ENCODE results near the gene SESTD1.
"Not testable (repeated sequence)": the region's sequence is repeated elsewhere in the genome, so short reads cannot be mapped to it uniquely, and the experiment has no call there.

SESTD1 gene

GRCh38 chr2:179106342-179106675 lies 158.3 kb downstream of the SESTD1 start:
- no peak for DNase-seq (ENCODE audit: low read depth in 2 of 2)

- DNase-seq (ENCODE audit: low read depth in 2 of 2): no peak
Observed at GRCh38 chr2:179104736-179105135, 159.9 kb downstream of the SESTD1 start.

GRCh38 chr2:179098080-179098689 lies 166.4 kb downstream of the SESTD1 start:
- DNase-seq (ENCODE audit: low read depth in 2 of 2): no peak

DNA sequence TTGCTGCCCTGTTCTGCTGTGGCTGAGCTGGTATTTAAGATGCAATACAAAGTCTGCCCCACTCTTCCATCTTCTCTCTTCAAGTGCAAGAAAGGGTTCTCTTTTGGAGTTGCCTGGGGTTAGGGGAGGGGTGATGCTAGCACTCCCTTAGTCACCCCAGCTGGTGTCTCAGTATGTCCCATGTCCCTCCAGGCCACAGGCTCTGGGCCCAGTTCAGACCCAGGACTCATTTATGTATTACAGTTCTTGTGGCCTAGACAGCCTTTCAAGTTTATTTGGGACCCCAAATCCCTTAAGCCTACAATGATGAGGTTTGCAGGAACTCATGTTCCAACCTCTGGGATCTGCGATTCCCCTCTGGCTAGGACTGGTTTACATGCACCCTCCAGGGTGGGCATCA lies 167.5 kb downstream of the SESTD1 start:
- DNase-seq (ENCODE audit: low read depth in 2 of 2): no peak

- DNase-seq (ENCODE audit: low read depth in 2 of 2): no peak
Observed at GRCh38 chr2:179096090-179096489, 168.5 kb downstream of the SESTD1 start.

GRCh38 chr2:179092912-179093311 lies 171.7 kb downstream of the SESTD1 start:
- not testable (repeated sequence) for DNase-seq (ENCODE audit: low read depth in 2 of 2)

GRCh38 chr2:179082697-179083096 lies 181.9 kb downstream of the SESTD1 start:
- DNase-seq (ENCODE audit: low read depth in 2 of 2): no peak

GRCh38 chr2:179081954-179082353 lies 182.7 kb downstream of the SESTD1 start:
- no peak for DNase-seq (ENCODE audit: low read depth in 2 of 2)

GRCh38 chr2:179072527-179072926 lies 192.1 kb downstream of the SESTD1 start:
- no peak for DNase-seq (ENCODE audit: low read depth in 2 of 2)

- no peak for DNase-seq (ENCODE audit: low read depth in 2 of 2)
Observed at GRCh38 chr2:179071810-179072355, 192.7 kb downstream of the SESTD1 start.

- DNase-seq (ENCODE audit: low read depth in 2 of 2): no peak
Observed at GRCh38 chr2:179070895-179071294, 193.7 kb downstream of the SESTD1 start.

GRCh38 chr2:179069685-179070084 lies 194.9 kb downstream of the SESTD1 start:
- no peak for DNase-seq (ENCODE audit: low read depth in 2 of 2)

GRCh38 chr2:179068991-179069643 lies 195.5 kb downstream of the SESTD1 start:
- no peak for DNase-seq (ENCODE audit: low read depth in 2 of 2)

GRCh38 chr2:179059026-179059700 lies 205.5 kb downstream of the SESTD1 start:
- DNase-seq (ENCODE audit: low read depth in 2 of 2): no peak

- DNase-seq (ENCODE audit: low read depth in 2 of 2): no peak
Observed at GRCh38 chr2:179057737-179058136, 206.9 kb downstream of the SESTD1 start.

- DNase-seq (ENCODE audit: low read depth in 2 of 2): not testable (repeated sequence)
Observed at GRCh38 chr2:179053568-179053967, 211.1 kb downstream of the SESTD1 start.
